Heart left ventricle (tissue), 13 donors: Measurements from ENCODE around the gene LIN54.

Experiments
- POLR2A ChIP-seq, 2 donors: fragments of 450-650 bp; IDR thresholded peaks; one replicate each; pipeline ENCODE4 v1.6.1; 2017; ENCODE audit warnings: antibody characterized with exemption in 2 of 2, mild to moderate bottlenecking in 2 of 2, moderate library complexity in 2 of 2
- TF ChIP-seq, protein P1 (sequence below), 12 donors: fragments of 200-600 bp; sonication (generic) in 4 of 12; IDR thresholded peaks; one replicate each; pipeline versions ENCODE4 v1.5.0 to v1.8.0; 2018 to 2022; ENCODE audit warnings: antibody characterized with exemption in 12 of 12, mild to moderate bottlenecking in 5 of 12
- donor health status: ischemic (EF 13 %, LVEDD 7.1; RV severe dilation, severe dysfunction).
- donor health status: DM: no; HTN: yes; CAD: no.
- donor health status: DM: no; HTN: no; CAD: no.
- donor health status: ischemic (EF 25% LVEDD 6.9; RV normal size, moderate dysfunction).
- donor health status: ischemic (EF 25% LVEDD 5.7; RV mildly dilated, moderate dysfunction).
- donor health status: ischemic (EF 35%, LVEDD 5.7; RV mildly dilated, moderate dysfunction).
- donor health status: nonischemic (EF 11% LVEDD 7.7; RV severe dilation, severe dysfunction).
- donor health status: DM: yes; HTN: yes; CAD: no.
- donor health status: PGD.
- donor health status: ischemic (EF 29% LVEDD 5.4; RV normal size, mild dysfunction).
- donor health status: nonischemic (EF 23%, LVEDD 6.1; RV moderate dilation, normal function).

DNA sequence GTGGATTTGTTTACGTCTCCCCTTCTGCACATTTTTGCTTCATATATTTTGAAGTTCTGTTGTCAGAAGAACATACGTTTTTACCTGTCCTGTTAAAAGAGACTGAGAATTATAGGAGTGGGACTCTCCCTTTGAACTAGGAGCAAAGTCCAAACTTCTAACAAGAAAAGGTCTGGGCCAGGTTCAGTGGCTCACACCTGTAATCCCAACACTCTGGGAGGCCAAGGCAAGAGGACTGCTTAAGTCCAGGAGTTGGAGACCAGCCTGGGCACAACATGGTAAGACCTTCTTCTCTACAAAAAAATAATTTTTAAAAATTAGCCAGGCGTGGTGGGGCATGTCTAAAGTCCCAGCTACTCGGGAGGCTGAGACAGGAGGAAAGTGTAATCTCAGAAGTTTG lies 15.8 kb downstream of the LIN54 start:
- no peak for TF ChIP-seq POLR2A (IDR thresholded peaks at IDR 0.05)
- TF ChIP-seq, protein P1, sequence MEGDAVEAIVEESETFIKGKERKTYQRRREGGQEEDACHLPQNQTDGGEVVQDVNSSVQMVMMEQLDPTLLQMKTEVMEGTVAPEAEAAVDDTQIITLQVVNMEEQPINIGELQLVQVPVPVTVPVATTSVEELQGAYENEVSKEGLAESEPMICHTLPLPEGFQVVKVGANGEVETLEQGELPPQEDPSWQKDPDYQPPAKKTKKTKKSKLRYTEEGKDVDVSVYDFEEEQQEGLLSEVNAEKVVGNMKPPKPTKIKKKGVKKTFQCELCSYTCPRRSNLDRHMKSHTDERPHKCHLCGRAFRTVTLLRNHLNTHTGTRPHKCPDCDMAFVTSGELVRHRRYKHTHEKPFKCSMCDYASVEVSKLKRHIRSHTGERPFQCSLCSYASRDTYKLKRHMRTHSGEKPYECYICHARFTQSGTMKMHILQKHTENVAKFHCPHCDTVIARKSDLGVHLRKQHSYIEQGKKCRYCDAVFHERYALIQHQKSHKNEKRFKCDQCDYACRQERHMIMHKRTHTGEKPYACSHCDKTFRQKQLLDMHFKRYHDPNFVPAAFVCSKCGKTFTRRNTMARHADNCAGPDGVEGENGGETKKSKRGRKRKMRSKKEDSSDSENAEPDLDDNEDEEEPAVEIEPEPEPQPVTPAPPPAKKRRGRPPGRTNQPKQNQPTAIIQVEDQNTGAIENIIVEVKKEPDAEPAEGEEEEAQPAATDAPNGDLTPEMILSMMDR (IDR thresholded peaks at IDR 0.05) = no peak
